ENCODE data around the gene PTPRR.

GRCh38 chr12:70794131-70794530 lies 126.4 kb downstream of the PTPRR start:
- TF ChIP-seq CTCF (IDR thresholded peaks at IDR 0.05; ENCODE audit: low read depth, low read length, missing input control) = no peak
- TF ChIP-seq HNF4A (conservative IDR thresholded peaks at IDR 0.05) = no peak
- TF ChIP-seq RAD21 (IDR thresholded peaks at IDR 0.05) = no peak
- TF ChIP-seq REST (IDR thresholded peaks at IDR 0.05) = no peak
- TF ChIP-seq RXRA (IDR thresholded peaks at IDR 0.05) = no peak
- TF ChIP-seq SP1 (IDR thresholded peaks at IDR 0.05) = no peak
- no peak for TF ChIP-seq ATF3 (IDR thresholded peaks at IDR 0.05)
- no peak for TF ChIP-seq YY1 (IDR thresholded peaks at IDR 0.05)
- TF ChIP-seq TAF1 (conservative IDR thresholded peaks at IDR 0.05) = no peak
- TF ChIP-seq MAX (IDR thresholded peaks at IDR 0.05) = no peak
- no peak for TF ChIP-seq ZBTB33 (IDR thresholded peaks at IDR 0.05)
- no peak for TF ChIP-seq FOXA2 (IDR thresholded peaks at IDR 0.05)
- TF ChIP-seq JUND (IDR thresholded peaks at IDR 0.05) = no peak

Measured in liver (tissue), 3 donors.